H1 (cell line): ENCODE results near the gene SCN1B. TPM values are rescaled to one million over a fixed set of nuclear protein-coding genes. Genes with fewer than 3 reads are reported as not detected.

ENCODE experiments used
- CTCF ChIA-PET: fragments of 300-600 bp; sonication (Branson Sonifier 250); formaldehyde crosslinking; loops from one replicate; lab custom pipeline; 2021; ENCODE audit not compliant: partially characterized antibody; lab: Charles Lee
- POLR2A ChIA-PET: fragments of 300-600 bp; sonication (Branson Sonifier 250); formaldehyde crosslinking; loops from one replicate; lab custom pipeline; 2021; ENCODE audit warnings: inconsistent platforms; ENCODE audit not compliant: partially characterized antibody; lab: Charles Lee
- DNase-seq, 2 experiments: peaks; one replicate each; pipeline versions ENCODE4 v3.0.0 to v3.0.0-alpha.2; 2010 to 2022; ENCODE audit warnings: low spot score in 2 of 2, low read depth in 1 of 2, mixed read lengths in 1 of 2
- FAIRE-seq: peaks from 2 replicates; lab custom pipeline; 2011; peaks lifted over from hg19 to GRCh38; lab: Jason Lieb, UNC
- H2AFZ ChIP-seq: 2 replicates; pipeline ENCODE4 v1.8.1; 2012; ENCODE audit warnings: low read length, inconsistent platforms
- H2AK5ac ChIP-seq: 2 replicates; pipeline ENCODE4 v1.6.1; 2013; ENCODE audit warnings: low read depth, low read length
- H2BK120ac ChIP-seq: replicated peaks from 2 replicates; pipeline ENCODE3; 2013; ENCODE audit warnings: low read depth, low read length, inconsistent platforms
- H2BK12ac ChIP-seq: 2 replicates; pipeline ENCODE4 v1.6.1; 2013; ENCODE audit warnings: low read depth, low read length
- H2BK15ac ChIP-seq: 2 replicates; pipeline ENCODE4 v1.6.1; 2013; ENCODE audit warnings: low read length
- H2BK20ac ChIP-seq: 2 replicates; pipeline ENCODE4 v1.6.1; 2013; ENCODE audit warnings: low read length
- H2BK5ac ChIP-seq: 2 replicates; pipeline ENCODE4 v1.6.1; 2013; ENCODE audit warnings: low read depth, low read length
- H3K14ac ChIP-seq: 2 replicates; pipeline ENCODE4 v1.6.1; 2013; ENCODE audit warnings: inconsistent platforms; ENCODE audit not compliant: insufficient read length
- H3K18ac ChIP-seq: 2 replicates; pipeline ENCODE4 v1.6.1; 2013; ENCODE audit warnings: low read length; ENCODE audit errors: extremely low read depth
- H3K23ac ChIP-seq: 2 replicates; pipeline ENCODE4 v1.6.1; 2013; ENCODE audit warnings: inconsistent platforms; ENCODE audit not compliant: insufficient read length
- H3K23me2 ChIP-seq: 2 replicates; pipeline ENCODE4 v1.6.1; 2013; ENCODE audit warnings: low read depth, low read length
- H3K27ac ChIP-seq: 2 replicates; pipeline ENCODE4 v1.6.1; 2011; ENCODE audit warnings: low read depth, low read length, inconsistent platforms
- H3K27me3 ChIP-seq, 4 experiments: replicated peaks in 1 of 4; 1 replicate in 1 of 4; 2 replicates in 3 of 4; pipeline versions ENCODE4 v1.6.1 to v1.8.1; 2011 to 2013; ENCODE audit warnings: low read length in 3 of 4, mild to moderate bottlenecking in 3 of 4, inconsistent platforms in 2 of 4, mixed read lengths in 2 of 4, moderate library complexity in 1 of 4; ENCODE audit not compliant: control insufficient read depth in 3 of 4, insufficient read depth in 3 of 4; ENCODE audit errors: extremely low read depth in 1 of 4
- H3K36me3 ChIP-seq, 4 experiments: 2 replicates each; pipeline versions ENCODE4 v1.6.1 to v1.8.1; 2011 to 2013; ENCODE audit warnings: mild to moderate bottlenecking in 4 of 4, low read length in 3 of 4, moderate library complexity in 2 of 4, control low read depth in 1 of 4, inconsistent platforms in 1 of 4; ENCODE audit not compliant: insufficient read depth in 4 of 4, control insufficient read depth in 2 of 4
- H3K4ac ChIP-seq: replicated peaks from 2 replicates; pipeline ENCODE3; 2013; ENCODE audit warnings: low read length, low read depth, mixed read lengths, inconsistent platforms; ENCODE audit not compliant: insufficient read length
- H3K4me1 ChIP-seq, 4 experiments: replicated peaks in 1 of 4; 1 replicate in 1 of 4; 2 replicates in 3 of 4; pipeline versions ENCODE4 v1.6.1 to v1.8.1; 2011 to 2013; ENCODE audit warnings: low read length in 3 of 4, inconsistent platforms in 2 of 4, mixed read lengths in 1 of 4; ENCODE audit not compliant: insufficient read depth in 4 of 4, control insufficient read depth in 3 of 4
- H3K4me2 ChIP-seq, 2 experiments: 2 replicates each; pipeline versions ENCODE4 v1.6.1 to v1.8.1; 2011 to 2013; ENCODE audit warnings: low read depth in 2 of 2, low read length in 2 of 2, control low read depth in 1 of 2, inconsistent platforms in 1 of 2, mild to moderate bottlenecking in 1 of 2; ENCODE audit not compliant: insufficient read depth in 1 of 2
- H3K4me3 ChIP-seq, 4 experiments: fragments of 200-600, 300-600 bp in 1 of 4; sonication (generic), shearing (Covaris generic), sonication (Bioruptor Twin) in 1 of 4; 2 replicates each; pipeline versions ENCODE4 v1.5.1 to v1.8.1; 2011 to 2016; ENCODE audit warnings: low read length in 4 of 4, low read depth in 3 of 4, control low read depth in 2 of 4, inconsistent platforms in 2 of 4, mild to moderate bottlenecking in 2 of 4, mixed read lengths in 1 of 4, moderate library complexity in 1 of 4; ENCODE audit not compliant: insufficient read depth in 2 of 4; ENCODE audit errors: extremely low read depth in 1 of 4
- H3K56ac ChIP-seq: replicated peaks from 2 replicates; pipeline ENCODE3; 2013; ENCODE audit warnings: low read depth, mild to moderate bottlenecking, mixed read lengths, low read length, inconsistent platforms; ENCODE audit not compliant: insufficient read length
- H3K79me1 ChIP-seq: 2 replicates; pipeline ENCODE4 v1.6.1; 2013; ENCODE audit warnings: low read depth, low read length, control low read depth
- H3K79me2 ChIP-seq, 2 experiments: 2 replicates each; pipeline versions ENCODE4 v1.6.1 to v1.8.1; 2012 to 2013; ENCODE audit warnings: low read length in 2 of 2, mild to moderate bottlenecking in 2 of 2, inconsistent platforms in 1 of 2; ENCODE audit not compliant: insufficient read depth in 2 of 2, control insufficient read depth in 1 of 2
- H3K9ac ChIP-seq, 4 experiments: replicated peaks in 1 of 4; 1 replicate in 1 of 4; 2 replicates in 3 of 4; pipeline versions ENCODE4 v1.6.1 to v1.8.1; 2011 to 2013; ENCODE audit warnings: low read depth in 3 of 4, low read length in 3 of 4, control low read depth in 2 of 4, mild to moderate bottlenecking in 2 of 4, moderate library complexity in 2 of 4, inconsistent platforms in 1 of 4; ENCODE audit errors: extremely low read depth in 1 of 4
- H3K9me3 ChIP-seq, 2 experiments: 2 replicates each; pipeline versions ENCODE4 v1.6.1 to v1.8.1; 2012 to 2013; ENCODE audit warnings: mild to moderate bottlenecking in 2 of 2, moderate library complexity in 2 of 2, control low read depth in 1 of 2, inconsistent platforms in 1 of 2, low read depth in 1 of 2, low read length in 1 of 2, mixed read lengths in 1 of 2; ENCODE audit not compliant: insufficient read depth in 2 of 2
- H4K20me1 ChIP-seq, 2 experiments: replicated peaks in 1 of 2; 2 replicates each; pipeline versions ENCODE3 to v1.8.1; 2011 to 2013; ENCODE audit warnings: inconsistent platforms in 2 of 2, low read length in 2 of 2, mild to moderate bottlenecking in 1 of 2; ENCODE audit not compliant: insufficient read depth in 2 of 2, control insufficient read depth in 1 of 2
- H4K5ac ChIP-seq: 2 replicates; pipeline ENCODE4 v1.6.1; 2013; ENCODE audit warnings: low read length, low read depth, mixed read lengths, inconsistent platforms; ENCODE audit not compliant: insufficient read length
- H4K8ac ChIP-seq: 2 replicates; pipeline ENCODE4 v1.8.0; 2013; ENCODE audit warnings: mild to moderate bottlenecking, moderate library complexity, low read length, inconsistent platforms; ENCODE audit not compliant: insufficient read depth; ENCODE audit errors: extremely low read depth
- H4K91ac ChIP-seq: replicated peaks from 2 replicates; pipeline ENCODE3; 2013; ENCODE audit warnings: low read length, mixed read lengths, inconsistent platforms; ENCODE audit not compliant: insufficient read length
- E2F6 ChIP-seq: IDR thresholded peaks from 2 replicates; pipeline ENCODE4 v1.6.1; 2012; ENCODE audit warnings: inconsistent platforms
- WGBS, 2 experiments: shearing (Covaris generic) in 1 of 2; methylation state at CpG; one replicate each; pipeline versions ENCODE4 v1.1.6 to v1.1.7; 2013 to 2015; ENCODE audit warnings: low lambda C conversion rate in 2 of 2, mixed read lengths in 2 of 2, inconsistent platforms in 1 of 2, low coverage in 1 of 2, missing lambda C conversion rate in 1 of 2; ENCODE audit not compliant: insufficient replicate concordance in 2 of 2, insufficient coverage in 1 of 2, insufficient read length in 1 of 2; ENCODE audit errors: extremely low coverage in 1 of 2, missing lambda C conversion rate in 1 of 2; 5-methylcytosine and 5-hydroxymethylcytosine counted together
- polyA plus RNA-seq, 7 experiments: library from polyadenylated mRNA; depleted of rRNA in 3 of 7; stranded (reverse) in 5 of 7; unstranded in 2 of 7; fragments of >200 nt in 5 of 7; fragments of 200-250 nt in 2 of 7; gene quantifications; 1 replicate in 5 of 7; 2 replicates in 1 of 7; 4 replicates in 1 of 7; pipeline versions ENCODE4 v1.2.1 to v1.2.3, GENCODE V29; 2011 to 2013; ENCODE audit warnings: missing spikeins in 2 of 7, mixed read lengths in 2 of 7
- total RNA-seq: library from RNA; stranded (reverse); fragmentation: NEBNext Ultra II Directional; extraction: Animal tissue kit (Norgen Biotek cat#: 25700); gene quantifications from 2 replicates; pipeline ENCODE4 v1.2.1, GENCODE V29; 2021

SCN1B gene
- total and polyA plus RNA-seq, 2 of the 8 experiments (the other 6 are each of a cell fraction or from before 2014, with no cell fraction given) = 3.1 to 3.5 TPM

GRCh38 chr19:35024095-35024494 is 6.2 kb upstream of the SCN1B start:
- DNase-seq = no peak
- H3K18ac ChIP-seq = no peak overlapping the region
- WGBS, 2 experiments = 94% methylated on average over 6 of the region's 6 CpGs; no CpG with 5 or more reads in 1 of the 2 experiments
- TF ChIP-seq E2F6 = no peak

More at GRCh38 chr19:35024095-35024494, 6.2 kb upstream of the SCN1B start:
- FAIRE-seq = no peak
- Histone ChIP-seq H2AFZ (no peak overlapping the region), H3K23me2 (no peaks in the 10 kb centered on the region), H2BK120ac (no peak overlapping the region), H4K20me1 (peaks cover 6 to 30% of the 10 kb centered on the region in 2 experiments), H2BK15ac (no peak overlapping the region), H3K27me3 (no peaks in the 10 kb centered on the region), H2BK20ac (no peak overlapping the region), H3K36me3 (peaks cover 42 to 82% (median 72%) of the 10 kb centered on the region in 4 experiments), H2AK5ac (no peak overlapping the region), H3K56ac (no peak overlapping the region), H4K5ac (no peak overlapping the region), H3K79me2 (no peaks in the 10 kb centered on the region), H3K4me2 (no peak overlapping the region), H3K4me3 (no peak overlapping the region), H3K27ac (no peak overlapping the region), H3K14ac (no peak overlapping the region), H3K4ac (no peak overlapping the region), H3K79me1 (no peaks in the 10 kb centered on the region), H2BK5ac (no peak overlapping the region), H2BK12ac (no peak overlapping the region), H4K8ac (no peak overlapping the region), H3K9me3 (no peaks in the 10 kb centered on the region), H4K91ac (no peak overlapping the region), H3K23ac (no peak overlapping the region), H3K9ac (no peak overlapping the region), H3K4me1 (no peaks in the 10 kb centered on the region)
- ChIA-PET POLR2A (interaction anchor here (0.6 to 24.8 kb wide), 2 partner anchors 19 to 194 kb away, joined by 3 to 366 read pairs; partner anchors contain the start of gene GRAMD1A), CTCF (interaction anchor here (1.0 to 1.4 kb wide), 2 partner anchors 44 to 51 kb away, joined by 4 read pairs; no protein-coding TSS in a partner anchor)
